Keratinocyte (primary cell): ENCODE results near the gene SULT2B1. TPM values are rescaled to one million over a fixed set of nuclear protein-coding genes. Genes with fewer than 3 reads are reported as not detected.

Experiments used
- DNase-seq: peaks from one replicate; pipeline ENCODE4 v3.0.0-alpha.2; 2011; ENCODE audit warnings: low read depth, missing footprints, low spot score
- FAIRE-seq: peaks from 2 replicates; lab custom pipeline; 2011; peaks lifted over from hg19 to GRCh38; lab: Jason Lieb, UNC
- H2AFZ ChIP-seq: 2 replicates; pipeline ENCODE4 v1.6.0; 2012; ENCODE audit warnings: low read length, control low read depth, inconsistent platforms; ENCODE audit not compliant: control insufficient read depth
- H3K27ac ChIP-seq: 2 replicates; pipeline ENCODE4 v1.5.1; 2011; ENCODE audit warnings: low read length; ENCODE audit not compliant: control insufficient read depth, insufficient read depth
- H3K27me3 ChIP-seq: 3 replicates; pipeline ENCODE4 v1.6.0; 2011; ENCODE audit warnings: low read length; ENCODE audit not compliant: control insufficient read depth, insufficient read depth; ENCODE audit errors: extremely low read depth
- H3K36me3 ChIP-seq, 2 experiments: 2 replicates in 1 of 2; 3 replicates in 1 of 2; pipeline ENCODE4 v1.5.1; 2011; ENCODE audit warnings: low read length in 2 of 2, mild to moderate bottlenecking in 1 of 2; ENCODE audit not compliant: control insufficient read depth in 2 of 2, insufficient read depth in 2 of 2; ENCODE audit errors: extremely low read depth in 1 of 2
- H3K4me1 ChIP-seq: 3 replicates; pipeline ENCODE4 v1.5.1; 2011; ENCODE audit warnings: low read length; ENCODE audit not compliant: control insufficient read depth, insufficient read depth; ENCODE audit errors: extremely low read depth
- H3K4me2 ChIP-seq: 3 replicates; pipeline ENCODE4 v1.6.0; 2011; ENCODE audit warnings: low read depth, low read length; ENCODE audit not compliant: control insufficient read depth, insufficient read depth; ENCODE audit errors: extremely low read depth
- H3K4me3 ChIP-seq, 3 experiments: fragments of 200-600 bp in 1 of 3; sonication (generic) in 1 of 3; 2 replicates in 2 of 3; 3 replicates in 1 of 3; pipeline ENCODE4 v1.5.1; 2011 to 2016; ENCODE audit warnings: low read length in 3 of 3, mild to moderate bottlenecking in 3 of 3, control low read depth in 2 of 3, inconsistent platforms in 1 of 3, low read depth in 1 of 3, mixed read lengths in 1 of 3, mixed run types in 1 of 3, moderate library complexity in 1 of 3; ENCODE audit not compliant: control insufficient read depth in 2 of 3, insufficient read depth in 2 of 3; ENCODE audit errors: extremely low read depth in 1 of 3
- H3K79me2 ChIP-seq: 2 replicates; pipeline ENCODE4 v1.6.0; 2012; ENCODE audit warnings: low read length; ENCODE audit not compliant: control insufficient read depth, insufficient read depth
- H3K9ac ChIP-seq: 3 replicates; pipeline ENCODE4 v1.6.0; 2011; ENCODE audit warnings: low read length; ENCODE audit not compliant: control insufficient read depth, insufficient read depth; ENCODE audit errors: extremely low read depth
- H3K9me1 ChIP-seq: 3 replicates; pipeline ENCODE4 v1.6.0; 2011; ENCODE audit warnings: low read length; ENCODE audit not compliant: control insufficient read depth, insufficient read depth; ENCODE audit errors: extremely low read depth
- H3K9me3 ChIP-seq: 2 replicates; pipeline ENCODE4 v1.5.1; 2012; ENCODE audit warnings: low read depth, low read length; ENCODE audit not compliant: control insufficient read depth
- H4K20me1 ChIP-seq: 3 replicates; pipeline ENCODE4 v1.6.0; 2011; ENCODE audit warnings: low read length; ENCODE audit not compliant: control insufficient read depth, insufficient read depth; ENCODE audit errors: extremely low read depth
- EZH2 ChIP-seq: IDR thresholded peaks from one replicate; pipeline ENCODE4 v1.6.1; 2012; ENCODE audit warnings: inconsistent platforms, mild to moderate bottlenecking, low read length, moderate library complexity
- dilution Hi-C: fragments of 300-500 bp; cut with MboI; formaldehyde crosslinking; loops from one replicate; pipeline ENCODE4 v1.7.0; 2020; ENCODE audit warnings: low sequenced_read_pairs; ENCODE audit not compliant: extremely low pct_ligation_motif_present
- polyA plus RNA-seq, 5 experiments: library from polyadenylated mRNA; depleted of rRNA in 3 of 5; stranded (reverse) in 3 of 5; stranded (forward) in 1 of 5; unstranded in 1 of 5; fragments of >200 nt; gene quantifications; 1 replicate in 1 of 5; 2 replicates in 3 of 5; 3 replicates in 1 of 5; pipeline versions ENCODE4 v1.2.1 to v1.2.3, GENCODE V29; 2011 to 2012; ENCODE audit warnings: missing spikeins in 2 of 5, low read depth in 1 of 5, low replicate concordance in 1 of 5
- TF ChIP-seq, protein P1 (sequence below), 3 experiments: IDR thresholded peaks in 1 of 3; conservative IDR thresholded peaks in 1 of 3; optimal IDR thresholded peaks in 1 of 3; 2 replicates in 2 of 3; 3 replicates in 1 of 3; pipeline versions ENCODE3 to v1.5.1; 2011; ENCODE audit warnings: low read length in 3 of 3, mild to moderate bottlenecking in 3 of 3, moderate library complexity in 2 of 3, control low read depth in 1 of 3, inconsistent platforms in 1 of 3; ENCODE audit not compliant: insufficient read depth in 2 of 3; ENCODE audit errors: extremely low read depth in 1 of 3

SULT2B1 gene
- polyA plus RNA-seq, 1 donor (not counting 4 experiments of a cell fraction or from before 2014, with no cell fraction given) = 6.0 TPM

DNA sequence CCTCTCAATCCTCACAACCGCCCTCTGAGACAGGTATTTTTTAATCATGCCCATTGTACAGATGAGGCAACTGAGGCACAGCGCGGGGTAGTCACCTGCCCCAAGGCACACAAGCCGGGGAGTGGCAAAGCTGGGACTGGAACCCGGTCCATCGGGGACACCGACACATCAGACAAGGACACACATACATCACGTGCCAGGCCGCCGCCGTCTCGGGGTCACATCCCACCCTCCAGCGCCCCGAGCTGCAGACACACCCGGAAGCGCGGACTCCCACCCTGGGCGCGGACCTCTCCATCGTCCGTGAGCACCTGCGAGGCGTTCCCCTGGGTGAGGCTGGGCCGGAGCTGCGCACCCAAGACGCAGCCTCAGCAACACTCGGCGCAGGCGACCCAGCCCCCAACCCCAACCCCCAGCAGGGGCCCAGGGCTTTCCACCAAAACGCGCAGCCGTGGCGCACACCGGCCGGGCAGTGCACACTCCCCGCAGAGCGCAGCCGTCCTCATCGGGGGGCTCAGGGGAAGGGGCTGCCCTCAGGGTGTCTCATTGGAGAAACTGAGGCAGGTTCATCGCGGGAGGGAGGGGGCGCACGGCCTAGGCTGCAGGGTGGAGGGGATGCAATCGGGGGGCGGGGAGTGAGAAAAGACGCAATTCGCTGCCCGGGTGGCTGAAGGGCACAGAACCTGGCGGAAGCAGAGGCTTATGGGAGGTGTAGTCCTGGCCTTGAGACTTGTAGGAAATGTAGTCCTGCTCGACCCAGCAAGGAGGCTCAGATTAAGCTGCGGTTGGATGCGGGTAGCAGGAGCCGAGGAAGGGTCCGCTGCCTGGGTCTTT, 38.5 kb upstream of the SULT2B1 start:
- peak overlapping the region; percentile 33 for H3K9ac ChIP-seq
- H3K4me1 ChIP-seq = peaks cover 2% of the 10 kb centered on the region
- H4K20me1 ChIP-seq = no peaks in the 10 kb centered on the region
- H3K9me1 ChIP-seq = no peaks in the 10 kb centered on the region
- no peaks in the 10 kb centered on the region for H3K9me3 ChIP-seq
- H2AFZ ChIP-seq = peak overlapping the region; percentile 84
- H3K79me2 ChIP-seq = no peaks in the 10 kb centered on the region
- H3K27ac ChIP-seq = no peak overlapping the region
- no peaks in the 10 kb centered on the region for H3K36me3 ChIP-seq
- dilution Hi-C loops = no loop called here
- peak overlapping the region; percentile 74 for H3K4me2 ChIP-seq
- DNase-seq (no peak), FAIRE-seq (peak; percentile 73)
- TF ChIP-seq, protein P1, sequence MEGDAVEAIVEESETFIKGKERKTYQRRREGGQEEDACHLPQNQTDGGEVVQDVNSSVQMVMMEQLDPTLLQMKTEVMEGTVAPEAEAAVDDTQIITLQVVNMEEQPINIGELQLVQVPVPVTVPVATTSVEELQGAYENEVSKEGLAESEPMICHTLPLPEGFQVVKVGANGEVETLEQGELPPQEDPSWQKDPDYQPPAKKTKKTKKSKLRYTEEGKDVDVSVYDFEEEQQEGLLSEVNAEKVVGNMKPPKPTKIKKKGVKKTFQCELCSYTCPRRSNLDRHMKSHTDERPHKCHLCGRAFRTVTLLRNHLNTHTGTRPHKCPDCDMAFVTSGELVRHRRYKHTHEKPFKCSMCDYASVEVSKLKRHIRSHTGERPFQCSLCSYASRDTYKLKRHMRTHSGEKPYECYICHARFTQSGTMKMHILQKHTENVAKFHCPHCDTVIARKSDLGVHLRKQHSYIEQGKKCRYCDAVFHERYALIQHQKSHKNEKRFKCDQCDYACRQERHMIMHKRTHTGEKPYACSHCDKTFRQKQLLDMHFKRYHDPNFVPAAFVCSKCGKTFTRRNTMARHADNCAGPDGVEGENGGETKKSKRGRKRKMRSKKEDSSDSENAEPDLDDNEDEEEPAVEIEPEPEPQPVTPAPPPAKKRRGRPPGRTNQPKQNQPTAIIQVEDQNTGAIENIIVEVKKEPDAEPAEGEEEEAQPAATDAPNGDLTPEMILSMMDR (optimal IDR thresholded peaks at IDR 0.05 in 1 of 3, IDR thresholded peaks at IDR 0.05 in 1 of 3, conservative IDR thresholded peaks at IDR 0.05 in 1 of 3; ENCODE audit: extremely low read depth in 1 of 3, insufficient read depth in 2 of 3, low read length in 3 of 3) = no peak
- TF ChIP-seq EZH2 = no peak
- H3K27me3 ChIP-seq = peaks cover 21% of the 10 kb centered on the region
- peak overlapping the region; percentile 55 to 68 (median 68) for H3K4me3 ChIP-seq

DNA sequence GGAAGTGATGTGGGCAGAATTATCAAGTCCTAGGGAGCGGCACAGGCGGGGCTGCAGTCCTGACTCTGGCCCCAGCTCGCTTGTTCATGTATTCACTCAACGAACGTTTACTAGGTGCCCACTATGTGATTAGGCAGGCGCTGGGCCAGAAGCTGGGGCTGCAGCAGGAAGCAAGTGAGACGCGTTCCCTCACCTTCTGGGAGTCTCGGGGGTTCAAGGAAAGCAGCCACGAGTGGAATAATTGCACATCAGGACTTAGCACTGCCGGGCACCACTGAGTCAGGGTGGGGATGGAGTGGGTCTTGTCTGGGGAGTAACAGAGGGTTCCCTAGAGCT, 37.9 kb upstream of the SULT2B1 start:
- no peak for FAIRE-seq

More for the DNA sequence above, 37.9 kb upstream of the SULT2B1 start:
- H3K9ac ChIP-seq = no peak overlapping the region
- H3K9me3 ChIP-seq = no peaks in the 10 kb centered on the region
- peak overlapping the region in 1 of 3 experiments; percentile 68 for H3K4me3 ChIP-seq
- H4K20me1 ChIP-seq = no peaks in the 10 kb centered on the region
- no peaks in the 10 kb centered on the region for H3K36me3 ChIP-seq
- DNase-seq = no peak
- peak overlapping the region; percentile 74 for H3K4me2 ChIP-seq
- peak overlapping the region; percentile 23 for H2AFZ ChIP-seq
- H3K79me2 ChIP-seq = no peaks in the 10 kb centered on the region
- TF ChIP-seq, protein P1 (optimal IDR thresholded peaks at IDR 0.05 in 1 of 3, IDR thresholded peaks at IDR 0.05 in 1 of 3, conservative IDR thresholded peaks at IDR 0.05 in 1 of 3; ENCODE audit: extremely low read depth in 1 of 3, insufficient read depth in 2 of 3, low read length in 3 of 3) = no peak
- TF ChIP-seq EZH2 = no peak
- H3K27me3 ChIP-seq = peaks cover 21% of the 10 kb centered on the region
- H3K4me1 ChIP-seq = peaks cover 2% of the 10 kb centered on the region
- H3K27ac ChIP-seq = no peak overlapping the region
- dilution Hi-C loops = no loop called here
- no peaks in the 10 kb centered on the region for H3K9me1 ChIP-seq
